Neural cell (in vitro differentiated cells): ENCODE data around the gene PEAK3. TPM values are rescaled to one million over a fixed set of nuclear protein-coding genes. Genes with fewer than 3 reads are reported as not detected.

Source experiments
- H2AFZ ChIP-seq: fragments of 200-600, 300-800 bp; sonication (generic), shearing (Covaris generic); 2 replicates; pipeline ENCODE4 v1.6.0; 2014; ENCODE audit warnings: low read depth, mild to moderate bottlenecking, antibody characterized with exemption, low read length, moderate library complexity
- H3F3A ChIP-seq: fragments of 200-600 bp; shearing (Covaris generic); 2 replicates; pipeline ENCODE4 v1.6.1; 2016; ENCODE audit warnings: mild to moderate bottlenecking, moderate library complexity, mixed read lengths, antibody characterized with exemption, low read length; ENCODE audit not compliant: insufficient read depth, poor library complexity, severe bottlenecking
- H3K27ac ChIP-seq: fragments of 200-600, 300-800 bp; sonication (generic), shearing (Covaris generic); 2 replicates; pipeline ENCODE4 v1.5.1; 2014; ENCODE audit warnings: mild to moderate bottlenecking, low read length, moderate library complexity
- H3K27me3 ChIP-seq: fragments of 300-800, 200-600 bp; sonication (generic), shearing (Covaris generic); 2 replicates; pipeline ENCODE4 v1.6.0; 2014; ENCODE audit warnings: mild to moderate bottlenecking, low read depth, low read length, moderate library complexity; ENCODE audit not compliant: insufficient read depth
- H3K36me3 ChIP-seq: fragments of 300-800, 200-600 bp; sonication (generic), shearing (Covaris generic); 2 replicates; pipeline ENCODE4 v1.5.1; 2014; ENCODE audit warnings: mild to moderate bottlenecking, antibody characterized with exemption, low read length, moderate library complexity; ENCODE audit not compliant: insufficient read depth
- H3K4me2 ChIP-seq: fragments of 300-800, 200-600 bp; sonication (generic), shearing (Covaris generic); 2 replicates; pipeline ENCODE4 v1.6.0; 2014; ENCODE audit warnings: mild to moderate bottlenecking, low read length
- H3K4me3 ChIP-seq: fragments of 300-800, 200-600 bp; sonication (generic), shearing (Covaris generic); 2 replicates; pipeline ENCODE4 v1.5.1; 2014; ENCODE audit warnings: mild to moderate bottlenecking, low read length, moderate library complexity
- H3K79me2 ChIP-seq: fragments of 200-600 bp; shearing (Covaris generic); replicated peaks from 2 replicates; pipeline ENCODE4 v1.6.0; 2014; ENCODE audit warnings: mild to moderate bottlenecking, low read length, moderate library complexity; ENCODE audit not compliant: insufficient read depth
- H3K9ac ChIP-seq: fragments of 300-800, 200-600 bp; sonication (generic), shearing (Covaris generic); 2 replicates; pipeline ENCODE4 v1.6.1; 2016; ENCODE audit warnings: mild to moderate bottlenecking, low read length, mixed read lengths
- H3K9me2 ChIP-seq: fragments of 200-600 bp; shearing (Covaris generic); 2 replicates; pipeline ENCODE4 v1.6.1; 2016; ENCODE audit warnings: mild to moderate bottlenecking, low read length, mixed read lengths; ENCODE audit not compliant: insufficient read depth
- H3K9me3 ChIP-seq: fragments of 200-600, 300-800 bp; sonication (generic), shearing (Covaris generic); 2 replicates; pipeline ENCODE4 v1.6.1; 2016; ENCODE audit warnings: mild to moderate bottlenecking, mixed run types, low read length, moderate library complexity, mixed read lengths
- H4K20me1 ChIP-seq: fragments of 200-600 bp; shearing (Covaris generic); 2 replicates; pipeline ENCODE4 v1.6.1; 2016; ENCODE audit warnings: mild to moderate bottlenecking, mixed run types; ENCODE audit not compliant: insufficient read depth
- CTCF ChIP-seq: fragments of 450-650 bp; IDR thresholded peaks from 2 replicates; pipeline ENCODE4 v1.5.1; 2014; ENCODE audit warnings: antibody characterized with exemption, mild to moderate bottlenecking, moderate library complexity; ENCODE audit not compliant: poor library complexity, severe bottlenecking
- EP300 ChIP-seq: fragments of 450-650 bp; conservative IDR thresholded peaks from 2 replicates; pipeline ENCODE4 v1.6.1; 2014; ENCODE audit warnings: antibody characterized with exemption, mild to moderate bottlenecking, moderate library complexity; ENCODE audit not compliant: poor library complexity, severe bottlenecking
- EZH2 ChIP-seq: fragments of 200-600, 300-800 bp; shearing (Covaris generic), sonication (generic); IDR thresholded peaks from 2 replicates; pipeline ENCODE4 v1.6.1; 2014; ENCODE audit warnings: antibody characterized with exemption, low read length, borderline replicate concordance, mild to moderate bottlenecking; ENCODE audit not compliant: insufficient read depth, poor library complexity, severe bottlenecking
- MXI1 ChIP-seq: fragments of 450-650 bp; conservative IDR thresholded peaks from 2 replicates; pipeline ENCODE4 v1.6.1; 2014; ENCODE audit warnings: antibody characterized with exemption, mild to moderate bottlenecking; ENCODE audit not compliant: poor library complexity, severe bottlenecking
- POLR2AphosphoS5 ChIP-seq: IDR thresholded peaks from 2 replicates; pipeline ENCODE4 v1.6.1; 2012
- RAD21 ChIP-seq: fragments of 450-650 bp; conservative IDR thresholded peaks from 2 replicates; pipeline ENCODE4 v1.6.1; 2014; ENCODE audit warnings: antibody characterized with exemption, mild to moderate bottlenecking, moderate library complexity
- REST ChIP-seq: IDR thresholded peaks from 2 replicates; pipeline ENCODE4 v1.6.1; 2012; ENCODE audit warnings: borderline replicate concordance
- SMC3 ChIP-seq: fragments of 450-650 bp; conservative IDR thresholded peaks from 2 replicates; pipeline ENCODE4 v1.6.1; 2014; ENCODE audit warnings: antibody characterized with exemption, mild to moderate bottlenecking, moderate library complexity; ENCODE audit not compliant: poor library complexity
- TAF1 ChIP-seq: IDR thresholded peaks from 2 replicates; pipeline ENCODE4 v1.6.1; 2012; ENCODE audit warnings: low read depth
- polyA plus RNA-seq: library from polyadenylated mRNA; depleted of rRNA; stranded (reverse); fragments of >200 nt; gene quantifications from 2 replicates; pipeline ENCODE4 v1.2.3, GENCODE V29; 2014

The PEAK3 gene
- polyA plus RNA-seq, 1 donor from 2014 or later = not detected

GRCh38 chr19:2275588-2276428 is 6.2 kb downstream of the PEAK3 start:
- peaks cover 30% of the 10 kb centered on the region for H4K20me1 ChIP-seq
- H3K4me3 ChIP-seq = no peak overlapping the region
- no peaks in the 10 kb centered on the region for H3K9me2 ChIP-seq
- H3F3A ChIP-seq = peaks cover 4% of the 10 kb centered on the region
- no peak overlapping the region for H3K27ac ChIP-seq
- no peak overlapping the region for H3K9ac ChIP-seq
- H3K79me2 ChIP-seq = peaks cover 32% of the 10 kb centered on the region
- TF ChIP-seq RAD21 (no peak), MXI1 (no peak), SMC3 (no peak), EP300 (no peak), TAF1 (no peak), CTCF (no peak), EZH2 (no peak), POLR2AphosphoS5 (no peak), REST (no peak)
- H3K27me3 ChIP-seq = no peaks in the 10 kb centered on the region
- H3K4me2 ChIP-seq = no peak overlapping the region
- H3K9me3 ChIP-seq = no peaks in the 10 kb centered on the region
- H2AFZ ChIP-seq = no peak overlapping the region
- H3K36me3 ChIP-seq = no peaks in the 10 kb centered on the region

- no peak overlapping the region for H3K9ac ChIP-seq
- H3K27me3 ChIP-seq = no peaks in the 10 kb centered on the region
- no peak overlapping the region for H3K4me2 ChIP-seq
- no peak overlapping the region for H3K27ac ChIP-seq
- peaks cover 36% of the 10 kb centered on the region for H4K20me1 ChIP-seq
- H3K79me2 ChIP-seq = peaks cover 38% of the 10 kb centered on the region
- H3K9me2 ChIP-seq = no peaks in the 10 kb centered on the region
- H3K9me3 ChIP-seq = no peaks in the 10 kb centered on the region
- H3K4me3 ChIP-seq = no peak overlapping the region
- peaks cover 4% of the 10 kb centered on the region for H3F3A ChIP-seq
- no peak overlapping the region for H2AFZ ChIP-seq
- H3K36me3 ChIP-seq = no peaks in the 10 kb centered on the region
- TF ChIP-seq CTCF (peak; percentile 51), MXI1 (no peak), SMC3 (peak; percentile 55), EP300 (no peak), REST (no peak), TAF1 (no peak), POLR2AphosphoS5 (no peak), RAD21 (peak; percentile 59)
Measured at GRCh38 chr19:2274931-2275535, 6.9 kb downstream of the PEAK3 start.
